HUES6 (cell line): ENCODE results near the gene KDM4C.
"Not testable (repeated sequence)": the region's sequence is repeated elsewhere in the genome, so short reads cannot be mapped to it uniquely, and the experiment has no call there.

Experiments used
- H3K27ac ChIP-seq: 2 replicates; pipeline ENCODE4 v1.7.0; 2013; ENCODE audit warnings: low read depth, mild to moderate bottlenecking, low read length, inconsistent platforms
- H3K27me3 ChIP-seq: 2 replicates; pipeline ENCODE4 v1.6.1; 2013; ENCODE audit warnings: low read length; ENCODE audit not compliant: control insufficient read depth, insufficient read depth
- H3K36me3 ChIP-seq: 2 replicates; pipeline ENCODE4 v1.6.1; 2013; ENCODE audit warnings: low read length; ENCODE audit not compliant: control insufficient read depth, insufficient read depth
- H3K4me1 ChIP-seq: 2 replicates; pipeline ENCODE4 v1.6.1; 2013; ENCODE audit warnings: low read length; ENCODE audit not compliant: control insufficient read depth, insufficient read depth
- H3K4me3 ChIP-seq: 2 replicates; pipeline ENCODE4 v1.5.1; 2013; ENCODE audit warnings: low read depth, low read length
- H3K9ac ChIP-seq: one replicate; pipeline ENCODE4 v1.6.1; 2013; ENCODE audit warnings: mild to moderate bottlenecking, low read length
- H3K9me3 ChIP-seq: 2 replicates; pipeline ENCODE4 v1.6.1; 2013; ENCODE audit warnings: low read depth, low read length; ENCODE audit not compliant: control insufficient read depth, insufficient read depth

Gene KDM4C

DNA sequence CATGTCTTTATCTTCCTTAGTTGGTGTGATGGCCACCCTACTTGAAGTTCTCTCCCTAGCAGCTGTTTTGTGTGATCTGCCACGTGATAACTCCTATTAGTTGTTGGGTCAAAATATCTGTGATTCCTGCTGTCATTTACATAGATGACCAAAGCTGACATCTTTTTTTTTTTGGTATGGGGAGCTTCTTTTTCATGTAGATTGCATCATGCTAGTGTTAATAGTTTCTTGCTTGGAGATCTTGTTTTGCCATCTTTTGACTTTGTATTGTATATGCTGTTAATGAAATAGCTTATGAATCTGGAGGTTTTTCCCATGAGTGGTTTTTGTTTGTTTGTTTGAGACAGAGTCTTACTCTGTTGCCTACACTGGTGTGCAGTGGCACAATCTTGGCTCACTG, 243.8 kb downstream of the KDM4C start:
- Histone ChIP-seq H3K9me3 (no peaks in the 10 kb centered on the region), H3K4me1 (no peaks in the 10 kb centered on the region), H3K27ac (no peak overlapping the region), H3K4me3 (no peak overlapping the region), H3K27me3 (no peaks in the 10 kb centered on the region), H3K9ac (no peak overlapping the region), H3K36me3 (no peaks in the 10 kb centered on the region)

DNA sequence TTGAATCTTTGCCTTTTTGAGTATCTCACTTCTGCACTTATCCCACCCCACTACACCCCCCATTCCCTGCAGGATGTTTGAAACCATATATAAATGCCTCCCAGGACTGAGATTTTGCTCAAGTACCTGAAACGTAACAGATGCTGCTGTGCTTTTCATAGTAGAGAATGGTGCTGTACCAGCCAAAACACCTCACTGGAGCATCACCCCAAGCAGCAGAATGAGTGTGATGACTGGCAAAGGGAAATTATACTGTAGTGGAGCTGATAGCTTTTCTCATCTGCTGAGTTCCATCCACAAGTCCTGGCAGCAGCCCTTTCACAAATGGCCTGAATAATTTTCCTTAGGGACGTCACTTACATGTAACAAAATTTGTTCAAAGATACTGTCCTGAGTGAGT, 246.1 kb downstream of the KDM4C start:
- Histone ChIP-seq H3K4me3 (no peak overlapping the region), H3K9ac (no peak overlapping the region), H3K9me3 (no peaks in the 10 kb centered on the region), H3K27me3 (no peaks in the 10 kb centered on the region), H3K27ac (no peak overlapping the region), H3K4me1 (no peaks in the 10 kb centered on the region), H3K36me3 (peaks cover 10% of the 10 kb centered on the region)

DNA sequence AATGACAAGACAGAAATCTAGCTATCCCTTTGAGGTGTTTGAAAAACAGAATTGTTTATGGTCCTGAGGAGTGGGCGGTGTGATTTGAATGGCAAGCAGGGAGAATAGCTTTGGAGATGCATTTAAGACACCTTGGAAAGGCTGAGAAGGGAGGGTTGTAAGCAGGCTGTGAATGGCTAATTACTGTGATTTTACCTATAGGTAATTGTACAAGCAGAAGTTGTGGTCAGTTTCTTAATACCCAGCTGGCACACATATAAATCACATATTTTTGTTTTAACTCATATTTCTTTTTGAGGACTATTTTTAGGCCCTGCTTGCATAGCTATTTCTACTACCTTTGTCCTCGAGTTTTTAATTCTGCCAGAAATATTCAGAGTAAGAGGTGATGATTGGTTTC, 248.6 kb downstream of the KDM4C start:
- H3K9ac ChIP-seq: no peak overlapping the region
- no peak overlapping the region for H3K4me3 ChIP-seq
- H3K27ac ChIP-seq: no peak overlapping the region
- no peaks in the 10 kb centered on the region for H3K27me3 ChIP-seq
- no peaks in the 10 kb centered on the region for H3K4me1 ChIP-seq
- H3K9me3 ChIP-seq: no peaks in the 10 kb centered on the region
- peaks cover 10% of the 10 kb centered on the region for H3K36me3 ChIP-seq

DNA sequence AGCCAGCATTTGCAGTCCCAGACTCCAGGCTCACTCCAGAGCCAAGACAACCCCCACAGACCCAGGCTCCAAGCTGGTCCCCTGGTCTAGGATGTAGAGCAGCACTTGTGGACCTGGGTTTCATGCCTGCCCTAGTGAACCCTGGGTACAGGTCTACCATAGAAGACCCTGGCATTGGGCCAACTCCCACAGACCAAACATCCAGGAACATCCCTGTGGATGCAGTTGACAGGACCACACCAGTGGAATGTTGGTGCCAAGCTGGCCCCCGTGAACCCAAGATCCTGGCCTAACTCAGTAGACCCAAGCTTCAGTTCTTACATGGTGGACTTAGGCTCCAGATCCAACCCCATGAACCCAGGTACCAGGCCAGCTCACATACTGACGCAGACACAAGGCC, 250.6 kb downstream of the KDM4C start:
- H3K4me1 ChIP-seq: no peaks in the 10 kb centered on the region
- H3K9ac ChIP-seq: no peak overlapping the region
- no peaks in the 10 kb centered on the region for H3K9me3 ChIP-seq
- H3K36me3 ChIP-seq: peaks cover 19% of the 10 kb centered on the region
- no peaks in the 10 kb centered on the region for H3K27me3 ChIP-seq
- no peak overlapping the region for H3K27ac ChIP-seq
- no peak overlapping the region for H3K4me3 ChIP-seq

DNA sequence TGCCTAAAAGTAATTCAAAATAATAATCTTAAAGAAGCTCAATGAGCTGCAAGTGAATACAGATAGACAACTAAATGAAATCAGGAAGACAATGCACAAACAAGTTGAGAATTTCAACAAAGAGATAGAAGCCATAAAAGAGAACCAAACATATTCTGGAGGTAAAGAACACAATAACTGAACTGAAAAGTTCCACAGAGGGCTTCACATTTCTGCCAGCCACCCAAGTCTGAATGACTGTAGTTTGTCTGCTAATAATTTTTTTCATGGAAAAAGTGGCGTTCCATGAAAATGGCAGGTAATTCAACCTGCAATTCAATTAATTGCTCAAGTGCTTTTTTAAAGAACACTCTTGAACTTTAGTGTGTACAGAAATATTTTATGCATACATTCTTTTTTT, 251.3 kb downstream of the KDM4C start:
- H3K27me3 ChIP-seq: no peaks in the 10 kb centered on the region
- H3K36me3 ChIP-seq: peaks cover 25% of the 10 kb centered on the region
- no peak overlapping the region for H3K4me3 ChIP-seq
- no peak overlapping the region for H3K9ac ChIP-seq
- no peaks in the 10 kb centered on the region for H3K9me3 ChIP-seq
- no peaks in the 10 kb centered on the region for H3K4me1 ChIP-seq
- H3K27ac ChIP-seq: no peak overlapping the region

DNA sequence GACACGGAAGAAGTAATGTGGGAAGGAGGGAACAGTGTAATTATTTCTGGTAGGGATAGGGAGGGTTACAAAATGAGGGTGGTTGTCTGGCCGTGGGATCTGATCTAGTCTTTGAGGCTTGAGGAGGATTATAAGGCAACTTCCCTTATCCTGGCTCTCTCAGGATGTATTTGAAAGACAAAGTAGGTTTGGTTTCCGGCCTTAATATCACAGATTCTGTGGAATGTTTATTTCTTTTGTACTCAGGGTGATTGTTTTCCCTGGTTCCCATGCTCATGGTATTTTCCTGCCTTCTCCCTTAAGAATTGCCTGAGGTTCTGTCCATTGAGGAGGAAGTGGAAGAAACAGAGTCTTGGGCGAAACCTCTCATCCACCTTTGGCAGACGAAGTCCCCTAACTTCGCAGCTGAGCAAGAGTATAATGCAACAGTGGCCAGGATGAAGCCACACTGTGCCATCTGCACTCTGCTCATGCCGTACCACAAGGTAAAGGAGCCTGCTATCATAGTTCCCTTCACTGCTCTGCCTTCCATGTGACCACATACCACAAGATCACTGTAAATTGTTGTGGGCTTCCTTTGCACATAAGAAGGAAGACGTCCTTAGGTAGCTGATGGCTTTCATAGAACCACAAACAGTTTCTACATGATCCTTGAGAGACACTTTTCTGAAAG, 253.8 kb downstream of the KDM4C start:
- Histone ChIP-seq H3K36me3 (peaks cover 30% of the 10 kb centered on the region), H3K9me3 (no peaks in the 10 kb centered on the region), H3K4me3 (no peak overlapping the region), H3K4me1 (no peaks in the 10 kb centered on the region), H3K27ac (no peak overlapping the region), H3K9ac (no peak overlapping the region), H3K27me3 (no peaks in the 10 kb centered on the region)

GRCh38 chr9:7027996-7028395, 270.2 kb downstream of the KDM4C start:
- H3K9ac ChIP-seq: no peak overlapping the region
- H3K4me3 ChIP-seq: no peak overlapping the region
- H3K4me1 ChIP-seq: no peaks in the 10 kb centered on the region
- H3K9me3 ChIP-seq: no peaks in the 10 kb centered on the region
- no peak overlapping the region for H3K27ac ChIP-seq
- no peaks in the 10 kb centered on the region for H3K27me3 ChIP-seq
- no peaks in the 10 kb centered on the region; the same call in 1 of the 2 replicates for H3K36me3 ChIP-seq

DNA sequence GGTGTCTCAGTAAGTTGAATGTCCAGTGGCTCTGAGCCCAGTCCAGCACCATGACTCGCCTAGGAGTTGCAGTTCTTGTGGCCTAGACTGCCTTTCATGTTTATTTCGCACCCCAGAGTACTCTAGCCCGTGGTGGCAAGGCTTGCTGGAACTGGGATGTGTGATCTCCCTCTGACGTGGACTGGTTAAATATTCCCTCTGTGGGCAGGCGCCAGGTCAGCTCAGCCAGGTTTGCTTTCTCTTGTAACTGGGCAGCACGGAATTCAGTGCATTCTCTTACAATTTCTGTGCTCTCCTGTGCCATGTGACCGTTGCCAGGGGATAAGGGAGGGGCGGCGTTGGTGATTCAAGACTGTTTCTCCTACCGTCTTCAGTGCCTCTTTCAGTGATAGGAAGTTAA, 270.8 kb downstream of the KDM4C start:
- no peak overlapping the region for H3K4me3 ChIP-seq
- no peaks in the 10 kb centered on the region for H3K9me3 ChIP-seq
- H3K27ac ChIP-seq: no peak overlapping the region
- H3K36me3 ChIP-seq: no peaks in the 10 kb centered on the region; the same call in 1 of the 2 replicates
- no peak overlapping the region for H3K9ac ChIP-seq
- H3K4me1 ChIP-seq: no peaks in the 10 kb centered on the region
- no peaks in the 10 kb centered on the region for H3K27me3 ChIP-seq

GRCh38 chr9:7030943-7031342, 273.2 kb downstream of the KDM4C start:
- H3K9ac ChIP-seq, H3K27me3 ChIP-seq, H3K36me3 ChIP-seq, H3K4me1 ChIP-seq, H3K27ac ChIP-seq, H3K4me3 ChIP-seq, H3K9me3 ChIP-seq: not testable (repeated sequence)

DNA sequence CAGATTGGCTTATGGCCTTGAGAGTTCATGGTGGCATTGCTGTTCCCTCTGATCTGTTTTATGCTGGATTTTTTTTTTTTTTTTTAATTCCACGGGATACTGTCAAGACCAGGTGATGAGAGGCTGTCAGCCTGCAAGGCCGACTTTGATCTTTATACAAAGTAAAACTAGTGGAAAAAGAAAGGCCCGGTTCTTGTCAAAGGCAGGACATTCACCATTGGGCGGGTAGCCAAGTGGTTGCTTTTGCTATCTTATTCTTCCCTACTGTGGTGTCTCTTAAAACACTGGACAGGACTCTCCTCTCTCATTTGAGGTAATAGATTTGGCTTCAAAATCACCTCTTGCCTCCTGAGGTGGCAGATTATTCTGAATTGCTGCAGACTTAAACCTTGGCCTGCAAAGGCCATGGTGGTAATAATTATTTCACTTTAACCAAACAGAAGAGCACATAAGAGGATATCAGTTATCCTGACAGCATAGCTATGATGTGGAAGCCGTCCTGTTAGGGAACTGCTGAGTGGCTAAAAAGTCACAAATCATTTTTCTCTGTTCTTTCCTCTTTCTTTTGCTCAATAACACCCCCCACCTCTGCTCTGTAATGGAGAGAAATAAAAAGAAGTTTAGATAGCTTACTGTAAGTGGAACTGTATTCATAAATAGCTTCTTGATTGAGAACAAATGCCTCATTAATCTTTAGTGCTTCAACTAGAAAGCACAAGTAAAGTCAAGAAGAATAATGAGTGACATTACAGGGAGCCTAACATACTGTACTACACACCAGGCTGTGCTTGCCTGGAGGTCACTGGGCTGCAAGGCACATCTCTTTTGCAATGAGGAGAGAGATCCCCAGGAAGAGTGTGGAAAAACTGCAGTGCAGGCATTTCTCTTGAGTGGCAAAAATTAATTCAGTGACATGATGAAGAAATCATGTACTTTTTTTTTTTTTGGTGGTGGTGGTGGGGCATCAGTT, 275.6 kb downstream of the KDM4C start:
- no peaks in the 10 kb centered on the region for H3K4me1 ChIP-seq
- no peak overlapping the region for H3K4me3 ChIP-seq
- no peak overlapping the region for H3K27ac ChIP-seq
- no peaks in the 10 kb centered on the region for H3K27me3 ChIP-seq
- no peak overlapping the region for H3K9ac ChIP-seq
- no peaks in the 10 kb centered on the region for H3K9me3 ChIP-seq
- H3K36me3 ChIP-seq: no peaks in the 10 kb centered on the region; the same call in 1 of the 2 replicates

GRCh38 chr9:7037176-7037575, 279.4 kb downstream of the KDM4C start:
- no peaks in the 10 kb centered on the region for H3K9me3 ChIP-seq
- H3K27ac ChIP-seq: no peak overlapping the region
- no peaks in the 10 kb centered on the region; the same call in 1 of the 2 replicates for H3K36me3 ChIP-seq
- H3K9ac ChIP-seq: no peak overlapping the region
- H3K4me3 ChIP-seq: no peak overlapping the region
- no peaks in the 10 kb centered on the region for H3K4me1 ChIP-seq
- H3K27me3 ChIP-seq: no peaks in the 10 kb centered on the region
